K562 (cell line): ENCODE data around the gene GLI3. TPM values are rescaled to one million over a fixed set of nuclear protein-coding genes. Genes with fewer than 3 reads are reported as not detected.

Source experiments
- ESRRA ChIP-seq: fragments of 450-650 bp; IDR thresholded peaks from 2 replicates; pipeline ENCODE4 v1.6.1; 2014; ENCODE audit warnings: low read depth, mild to moderate bottlenecking, moderate library complexity, borderline replicate concordance
- KAT7 ChIP-seq: sonication (generic); formaldehyde crosslinking; IDR thresholded peaks from 2 replicates; pipeline ENCODE4 v1.8.0; 2022; ENCODE audit warnings: missing genetic modification reagents, mild to moderate bottlenecking, borderline replicate concordance
- RBM15 ChIP-seq: fragments of 200-400 bp; formaldehyde crosslinking; IDR thresholded peaks from 2 replicates; pipeline ENCODE4 v1.6.1; 2018; ENCODE audit warnings: mild to moderate bottlenecking, low read length, moderate library complexity; ENCODE audit not compliant: insufficient read depth
- SMARCA4 ChIP-seq: fragments of 450-650 bp; IDR thresholded peaks from 2 replicates; pipeline ENCODE4 v1.6.1; 2016
- ZNF175 ChIP-seq: fragments of 200-800 bp; sonication (Bioruptor generic); IDR thresholded peaks from 2 replicates; pipeline ENCODE4 v1.6.1; 2016; ENCODE audit warnings: low read depth, mild to moderate bottlenecking, missing genetic modification characterization, missing compliant biosample characterization
- ZNF584 ChIP-seq: fragments of 200-800 bp; sonication (Bioruptor generic); IDR thresholded peaks from 2 replicates; pipeline ENCODE4 v1.6.1; 2016; ENCODE audit warnings: low read depth, mild to moderate bottlenecking, missing genetic modification characterization, missing compliant biosample characterization
- polyA plus RNA-seq, 8 experiments: library from polyadenylated mRNA; depleted of rRNA in 4 of 8; stranded (reverse) in 5 of 8; unstranded in 3 of 8; fragments of >200 nt; fragmentation: Nextera tagmentation in 2 of 8; fragmentation: Illumina TruSeq in 1 of 8; extraction: Ambion mirVana in 2 of 8; extraction: Trizol in 1 of 8; gene quantifications; 2 replicates each; pipeline versions ENCODE4 v1.2.1 to v1.2.3, GENCODE V29; 2011 to 2014; ENCODE audit warnings: inconsistent platforms in 1 of 8, missing spikeins in 1 of 8
- total RNA-seq, 7 experiments: library from RNA; depleted of rRNA in 6 of 7; stranded (reverse); fragments of >200 nt in 6 of 7; fragmentation: Illumina TruSeq in 2 of 7; extraction: Trizol in 2 of 7; gene quantifications; 2 replicates each; pipeline versions ENCODE4 v1.2.1 to v1.2.3, GENCODE V29; 2011 to 2021; ENCODE audit warnings: low replicate concordance in 1 of 7
- TF ChIP-seq, protein P1 (sequence below): fragments of 450-650 bp; formaldehyde crosslinking; IDR thresholded peaks from 2 replicates; pipeline ENCODE4 v1.4.0; 2020; ENCODE audit warnings: mild to moderate bottlenecking, mixed read lengths
- TF ChIP-seq, protein P2 (sequence below): fragments of 200-800 bp; sonication (Bioruptor generic); IDR thresholded peaks from 2 replicates; pipeline ENCODE4 v1.6.1; 2017; ENCODE audit warnings: missing genetic modification characterization, missing compliant biosample characterization
- TF ChIP-seq, protein P3 (sequence below), 2 experiments: fragments of 450-650 bp in 1 of 2; sonication (generic) in 1 of 2; formaldehyde crosslinking in 1 of 2; IDR thresholded peaks; 2 replicates each; pipeline versions ENCODE4 v1.7.1 to v1.9.0; 2016 to 2022; ENCODE audit warnings: inconsistent platforms in 1 of 2, mild to moderate bottlenecking in 1 of 2, missing genetic modification reagents in 1 of 2
- TF ChIP-seq, protein P4 (sequence below): fragments of 250-450 bp; sonication (Bioruptor Pico); IDR thresholded peaks from 2 replicates; pipeline ENCODE4 v1.5.0; 2021
- TF ChIP-seq, protein P5 (sequence below): sonication (generic); formaldehyde crosslinking; IDR thresholded peaks from 2 replicates; pipeline ENCODE4 v1.8.1; 2023; ENCODE audit warnings: mild to moderate bottlenecking, missing genetic modification reagents

Gene GLI3
- total and polyA plus RNA-seq, 9 of the 15 experiments (the other 6 are each of a cell fraction or from before 2014, with no cell fraction given), result 0.01 to 0.18 (median 0.07) TPM; not detected in 6

DNA sequence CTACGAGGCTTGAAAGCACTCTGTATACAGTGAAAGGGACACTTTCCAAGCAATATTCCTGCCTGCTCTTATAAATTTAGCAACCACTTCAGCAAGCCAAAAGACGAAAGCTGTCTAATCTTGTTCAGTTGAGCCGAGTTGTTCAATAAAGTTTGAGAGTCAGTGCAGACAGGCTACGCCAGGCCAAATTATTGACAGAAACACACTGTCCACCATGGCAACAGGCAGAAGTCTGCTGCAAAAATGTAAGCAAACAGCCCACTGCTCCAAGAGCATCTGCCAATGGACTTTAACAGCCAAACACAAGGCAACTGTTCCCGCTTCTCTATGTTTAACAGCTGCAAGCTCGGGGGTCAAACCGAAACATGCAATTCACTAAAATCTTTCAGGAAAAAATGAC, 85.7 kb downstream of the GLI3 start (continued):
- TF ChIP-seq, protein P1, sequence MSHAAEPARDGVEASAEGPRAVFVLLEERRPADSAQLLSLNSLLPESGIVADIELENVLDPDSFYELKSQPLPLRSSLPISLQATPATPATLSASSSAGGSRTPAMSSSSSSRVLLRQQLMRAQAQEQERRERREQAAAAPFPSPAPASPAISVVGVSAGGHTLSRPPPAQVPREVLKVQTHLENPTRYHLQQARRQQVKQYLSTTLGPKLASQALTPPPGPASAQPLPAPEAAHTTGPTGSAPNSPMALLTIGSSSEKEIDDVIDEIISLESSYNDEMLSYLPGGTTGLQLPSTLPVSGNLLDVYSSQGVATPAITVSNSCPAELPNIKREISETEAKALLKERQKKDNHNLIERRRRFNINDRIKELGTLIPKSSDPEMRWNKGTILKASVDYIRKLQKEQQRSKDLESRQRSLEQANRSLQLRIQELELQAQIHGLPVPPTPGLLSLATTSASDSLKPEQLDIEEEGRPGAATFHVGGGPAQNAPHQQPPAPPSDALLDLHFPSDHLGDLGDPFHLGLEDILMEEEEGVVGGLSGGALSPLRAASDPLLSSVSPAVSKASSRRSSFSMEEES, result no peak
- TF ChIP-seq, protein P2, sequence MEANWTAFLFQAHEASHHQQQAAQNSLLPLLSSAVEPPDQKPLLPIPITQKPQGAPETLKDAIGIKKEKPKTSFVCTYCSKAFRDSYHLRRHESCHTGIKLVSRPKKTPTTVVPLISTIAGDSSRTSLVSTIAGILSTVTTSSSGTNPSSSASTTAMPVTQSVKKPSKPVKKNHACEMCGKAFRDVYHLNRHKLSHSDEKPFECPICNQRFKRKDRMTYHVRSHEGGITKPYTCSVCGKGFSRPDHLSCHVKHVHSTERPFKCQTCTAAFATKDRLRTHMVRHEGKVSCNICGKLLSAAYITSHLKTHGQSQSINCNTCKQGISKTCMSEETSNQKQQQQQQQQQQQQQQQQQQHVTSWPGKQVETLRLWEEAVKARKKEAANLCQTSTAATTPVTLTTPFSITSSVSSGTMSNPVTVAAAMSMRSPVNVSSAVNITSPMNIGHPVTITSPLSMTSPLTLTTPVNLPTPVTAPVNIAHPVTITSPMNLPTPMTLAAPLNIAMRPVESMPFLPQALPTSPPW (CRISPR knock-in tag), result no peak
- TF ChIP-seq, protein P3, sequence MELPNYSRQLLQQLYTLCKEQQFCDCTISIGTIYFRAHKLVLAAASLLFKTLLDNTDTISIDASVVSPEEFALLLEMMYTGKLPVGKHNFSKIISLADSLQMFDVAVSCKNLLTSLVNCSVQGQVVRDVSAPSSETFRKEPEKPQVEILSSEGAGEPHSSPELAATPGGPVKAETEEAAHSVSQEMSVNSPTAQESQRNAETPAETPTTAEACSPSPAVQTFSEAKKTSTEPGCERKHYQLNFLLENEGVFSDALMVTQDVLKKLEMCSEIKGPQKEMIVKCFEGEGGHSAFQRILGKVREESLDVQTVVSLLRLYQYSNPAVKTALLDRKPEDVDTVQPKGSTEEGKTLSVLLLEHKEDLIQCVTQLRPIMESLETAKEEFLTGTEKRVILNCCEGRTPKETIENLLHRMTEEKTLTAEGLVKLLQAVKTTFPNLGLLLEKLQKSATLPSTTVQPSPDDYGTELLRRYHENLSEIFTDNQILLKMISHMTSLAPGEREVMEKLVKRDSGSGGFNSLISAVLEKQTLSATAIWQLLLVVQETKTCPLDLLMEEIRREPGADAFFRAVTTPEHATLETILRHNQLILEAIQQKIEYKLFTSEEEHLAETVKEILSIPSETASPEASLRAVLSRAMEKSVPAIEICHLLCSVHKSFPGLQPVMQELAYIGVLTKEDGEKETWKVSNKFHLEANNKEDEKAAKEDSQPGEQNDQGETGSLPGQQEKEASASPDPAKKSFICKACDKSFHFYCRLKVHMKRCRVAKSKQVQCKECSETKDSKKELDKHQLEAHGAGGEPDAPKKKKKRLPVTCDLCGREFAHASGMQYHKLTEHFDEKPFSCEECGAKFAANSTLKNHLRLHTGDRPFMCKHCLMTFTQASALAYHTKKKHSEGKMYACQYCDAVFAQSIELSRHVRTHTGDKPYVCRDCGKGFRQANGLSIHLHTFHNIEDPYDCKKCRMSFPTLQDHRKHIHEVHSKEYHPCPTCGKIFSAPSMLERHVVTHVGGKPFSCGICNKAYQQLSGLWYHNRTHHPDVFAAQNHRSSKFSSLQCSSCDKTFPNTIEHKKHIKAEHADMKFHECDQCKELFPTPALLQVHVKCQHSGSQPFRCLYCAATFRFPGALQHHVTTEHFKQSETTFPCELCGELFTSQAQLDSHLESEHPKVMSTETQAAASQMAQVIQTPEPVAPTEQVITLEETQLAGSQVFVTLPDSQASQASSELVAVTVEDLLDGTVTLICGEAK (IDR thresholded peaks at IDR 0.05), result no peak
- TF ChIP-seq, protein P3 (CRISPR knock-in tag; IDR thresholded peaks at IDR 0.05), result no peak
- TF ChIP-seq RBM15 (no peak), KAT7 (CRISPR knock-in tag) (no peak), ZNF175 (no peak), SMARCA4 (no peak), ESRRA (no peak), ZNF584 (CRISPR knock-in tag) (no peak)
- TF ChIP-seq, protein P4, sequence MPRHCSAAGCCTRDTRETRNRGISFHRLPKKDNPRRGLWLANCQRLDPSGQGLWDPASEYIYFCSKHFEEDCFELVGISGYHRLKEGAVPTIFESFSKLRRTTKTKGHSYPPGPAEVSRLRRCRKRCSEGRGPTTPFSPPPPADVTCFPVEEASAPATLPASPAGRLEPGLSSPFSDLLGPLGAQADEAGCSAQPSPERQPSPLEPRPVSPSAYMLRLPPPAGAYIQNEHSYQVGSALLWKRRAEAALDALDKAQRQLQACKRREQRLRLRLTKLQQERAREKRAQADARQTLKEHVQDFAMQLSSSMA (CRISPR knock-in tag), result no peak
- TF ChIP-seq, protein P5, sequence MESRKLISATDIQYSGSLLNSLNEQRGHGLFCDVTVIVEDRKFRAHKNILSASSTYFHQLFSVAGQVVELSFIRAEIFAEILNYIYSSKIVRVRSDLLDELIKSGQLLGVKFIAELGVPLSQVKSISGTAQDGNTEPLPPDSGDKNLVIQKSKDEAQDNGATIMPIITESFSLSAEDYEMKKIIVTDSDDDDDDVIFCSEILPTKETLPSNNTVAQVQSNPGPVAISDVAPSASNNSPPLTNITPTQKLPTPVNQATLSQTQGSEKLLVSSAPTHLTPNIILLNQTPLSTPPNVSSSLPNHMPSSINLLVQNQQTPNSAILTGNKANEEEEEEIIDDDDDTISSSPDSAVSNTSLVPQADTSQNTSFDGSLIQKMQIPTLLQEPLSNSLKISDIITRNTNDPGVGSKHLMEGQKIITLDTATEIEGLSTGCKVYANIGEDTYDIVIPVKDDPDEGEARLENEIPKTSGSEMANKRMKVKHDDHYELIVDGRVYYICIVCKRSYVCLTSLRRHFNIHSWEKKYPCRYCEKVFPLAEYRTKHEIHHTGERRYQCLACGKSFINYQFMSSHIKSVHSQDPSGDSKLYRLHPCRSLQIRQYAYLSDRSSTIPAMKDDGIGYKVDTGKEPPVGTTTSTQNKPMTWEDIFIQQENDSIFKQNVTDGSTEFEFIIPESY, result no peak
- TF ChIP-seq, all 486 proteins: peak for 0
